GM21737 (cell line): Measurements from ENCODE around the gene KREMEN2.

Experiments used
- ATAC-seq: cut with Tn5 transposase; IDR thresholded peaks from one replicate; pipeline ENCODE4 v1.9.1; 2021; ENCODE audit warnings: mild to moderate bottlenecking, moderate library complexity; ENCODE audit not compliant: unreplicated experiment

Gene KREMEN2

DNA sequence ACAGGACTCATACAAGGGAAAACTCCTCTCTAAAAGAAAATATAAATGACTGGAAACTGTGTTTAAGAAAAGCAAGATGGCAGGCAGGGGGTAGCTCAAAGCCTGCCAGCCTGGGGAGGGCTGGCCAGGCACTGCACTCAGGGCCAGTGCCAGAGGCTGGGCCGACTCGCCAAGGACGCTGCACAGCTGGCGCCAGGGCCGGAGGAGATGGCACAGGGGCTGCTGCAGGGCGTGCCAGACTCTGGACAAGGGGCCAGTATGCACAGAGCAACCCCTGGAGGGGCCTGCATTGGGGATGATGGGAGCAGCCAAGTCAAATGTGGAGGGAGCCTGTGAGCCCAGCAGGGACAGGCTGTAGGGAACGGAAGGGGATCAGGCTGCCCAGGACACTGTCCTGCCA, 12.1 kb downstream of the KREMEN2 start:
- no peak for ATAC-seq

GRCh38 chr16:2976673-2977072, 12.6 kb downstream of the KREMEN2 start:
- no peak for ATAC-seq

DNA sequence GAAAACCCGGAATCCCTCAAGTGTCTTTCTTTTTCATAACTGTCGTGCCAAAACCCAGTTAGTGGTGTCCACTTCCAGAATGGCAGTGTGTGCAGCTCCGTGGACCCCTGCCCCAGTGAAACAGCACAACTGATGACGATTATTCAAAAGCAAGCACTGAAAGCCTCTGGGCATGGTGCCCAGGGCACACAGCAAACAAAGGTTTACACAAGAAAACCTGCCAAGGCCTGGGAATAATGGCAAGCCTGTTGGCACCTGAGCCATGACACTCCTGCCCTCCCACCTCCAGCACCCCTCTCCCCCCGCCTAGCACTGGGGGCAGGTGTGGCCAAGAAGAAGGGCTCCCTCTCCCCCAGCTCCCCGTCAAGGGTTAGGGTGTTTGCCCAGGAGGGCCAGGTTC, 13.4 kb downstream of the KREMEN2 start:
- ATAC-seq = no peak

- no peak for ATAC-seq
These were observed 15.7 kb downstream of the KREMEN2 start for GRCh38 chr16:2979669-2980226.

- ATAC-seq = peak; percentile 61
These were observed 16.4 kb downstream of the KREMEN2 start, which contains the start of gene PKMYT1 for GRCh38 chr16:2980227-2981176. TSS of gene PKMYT1 (minus strand) at chr16:2980446. CDS start at chr16:2979657, 789 bp downstream.

DNA sequence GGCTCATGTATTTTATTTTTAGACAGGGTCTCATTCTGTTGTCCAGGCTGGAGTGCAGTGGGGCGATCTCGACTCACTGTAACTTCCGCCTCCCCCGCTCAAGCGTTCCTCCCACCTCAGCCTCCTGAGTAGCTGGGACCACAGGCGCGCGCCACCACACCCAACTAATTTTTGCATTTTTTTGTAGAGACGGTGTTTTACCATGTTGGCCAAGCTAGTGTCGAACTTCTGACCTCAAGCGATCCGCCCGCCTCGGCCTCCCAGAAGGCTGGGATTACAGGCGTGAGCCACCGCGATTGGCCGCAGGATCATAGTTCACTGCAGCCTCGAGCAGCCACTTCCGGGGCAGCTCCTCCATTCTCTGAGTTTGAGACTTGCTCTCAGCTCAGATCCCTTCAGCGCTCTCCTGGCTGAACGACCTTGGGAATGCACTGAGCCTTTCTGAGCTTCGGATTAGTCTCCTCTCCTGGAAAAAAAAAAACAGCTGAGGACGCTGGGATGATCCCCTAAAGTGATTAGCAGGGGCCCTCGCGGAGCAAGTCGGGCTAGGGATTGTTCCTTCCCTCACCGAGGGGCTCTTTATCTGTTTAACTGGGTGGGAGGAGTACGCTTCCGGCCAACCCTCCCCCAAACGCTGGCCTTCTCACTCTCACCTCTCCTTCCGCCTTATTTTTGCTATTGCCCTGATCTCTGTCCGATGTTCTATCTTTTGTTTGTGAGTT, 17.3 kb downstream of the KREMEN2 start:
- no peak for ATAC-seq

GRCh38 chr16:2981899-2982250, 17.8 kb downstream of the KREMEN2 start:
- no peak for ATAC-seq

- ATAC-seq = no peak
These were observed 18.3 kb downstream of the KREMEN2 start for GRCh38 chr16:2982402-2982801.

DNA sequence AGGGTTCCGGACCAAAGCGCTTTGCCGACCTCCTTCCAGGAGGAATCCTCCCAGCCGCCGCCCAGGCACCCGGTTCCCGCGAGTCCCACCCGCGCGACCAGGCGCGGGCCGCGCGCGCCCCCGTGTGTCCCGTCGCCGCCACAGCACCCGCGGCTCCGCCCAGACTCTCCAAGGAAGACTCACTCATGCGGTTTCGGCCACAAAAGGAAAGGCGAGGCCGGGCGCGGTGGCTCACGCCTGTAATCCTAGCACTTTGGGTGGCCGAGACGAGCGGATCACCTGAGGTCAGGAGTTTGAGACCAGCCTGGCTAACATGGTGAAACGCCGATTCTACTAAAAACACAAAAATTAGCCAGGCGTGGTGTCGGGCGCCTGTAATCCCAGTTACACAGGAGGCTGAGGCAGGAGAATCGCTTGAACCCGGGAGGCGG, 19.6 kb downstream of the KREMEN2 start:
- ATAC-seq = no peak

DNA sequence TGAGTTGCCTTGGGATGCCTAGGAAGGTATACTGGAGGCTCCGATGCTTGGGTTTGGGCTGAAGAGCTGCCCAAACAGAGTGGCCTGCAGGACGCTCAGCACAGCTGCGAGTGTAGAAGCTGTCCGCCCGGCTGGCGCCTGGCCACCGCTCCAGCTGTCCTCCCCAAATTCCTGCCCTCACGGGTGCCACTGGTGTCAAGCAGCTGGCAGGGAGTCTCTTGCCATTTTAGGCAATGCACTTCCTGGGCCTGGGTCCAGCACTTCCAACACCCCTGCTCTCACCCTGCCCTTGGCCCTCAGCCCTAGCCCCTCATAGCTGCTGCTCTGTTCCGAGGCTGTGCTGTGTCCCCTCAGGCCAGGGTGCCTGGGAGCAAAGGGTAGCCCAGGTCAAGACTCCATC, 21.4 kb downstream of the KREMEN2 start:
- no peak for ATAC-seq

- ATAC-seq = no peak
These were observed 21.8 kb downstream of the KREMEN2 start for GRCh38 chr16:2985893-2986355.

DNA sequence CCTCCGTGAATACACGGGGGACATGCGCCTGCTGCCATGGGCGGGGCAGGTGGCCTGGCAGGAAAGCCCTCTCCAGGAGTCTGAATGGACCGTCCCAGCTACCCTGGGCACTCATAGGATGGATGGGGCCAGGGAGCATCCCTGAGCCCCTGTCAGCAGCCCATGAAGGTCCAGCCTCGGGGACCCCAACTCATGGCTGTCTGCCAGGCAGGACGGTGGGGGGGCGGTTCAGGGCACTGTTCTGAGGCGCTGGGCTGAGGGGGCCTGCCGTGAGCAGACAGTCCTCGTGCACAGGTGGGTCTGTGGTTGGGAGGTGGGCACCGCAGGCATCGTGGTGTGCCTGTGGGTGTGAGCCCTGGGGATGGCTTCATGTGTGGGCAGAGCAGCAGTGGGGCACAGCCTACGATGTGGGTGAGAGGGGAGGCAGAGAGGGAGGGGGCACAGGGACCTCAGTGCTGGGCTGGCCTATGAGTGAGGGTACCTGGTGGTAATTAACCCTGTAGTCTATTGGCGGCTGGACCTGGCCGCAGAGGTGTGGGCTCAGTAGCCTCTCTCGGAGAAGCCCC, 22.6 kb downstream of the KREMEN2 start:
- no peak for ATAC-seq

GRCh38 chr16:2987286-2987685, 23.2 kb downstream of the KREMEN2 start:
- ATAC-seq = no peak

GRCh38 chr16:2987833-2988232, 23.8 kb downstream of the KREMEN2 start:
- no peak for ATAC-seq

- no peak for ATAC-seq
These were observed 24.6 kb downstream of the KREMEN2 start for GRCh38 chr16:2988590-2989099.

DNA sequence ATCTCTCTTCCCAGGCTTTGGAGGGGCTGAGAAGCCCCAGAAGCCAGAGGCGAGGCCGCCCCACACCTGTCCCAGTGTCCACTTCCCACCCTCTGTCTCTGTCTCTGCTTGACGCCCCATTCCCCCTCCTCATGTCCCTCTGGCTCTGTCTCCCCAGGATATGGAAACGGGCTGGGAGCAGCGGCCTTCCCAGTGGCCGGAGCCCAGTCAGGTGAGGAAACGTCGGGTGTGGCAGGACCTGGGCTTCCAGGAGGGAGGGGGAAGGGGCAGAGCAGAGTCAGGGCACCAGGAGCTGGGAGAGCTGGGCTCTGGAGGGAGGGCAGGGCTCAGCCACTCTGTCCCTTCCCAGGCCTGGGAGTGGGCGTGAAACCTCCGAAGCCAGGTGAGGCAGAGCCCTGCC, 26.8 kb downstream of the KREMEN2 start:
- no peak for ATAC-seq

- no peak for ATAC-seq
These were observed 27.6 kb downstream of the KREMEN2 start for GRCh38 chr16:2991566-2992261.

- ATAC-seq = no peak
These were observed 28.5 kb downstream of the KREMEN2 start for GRCh38 chr16:2992383-2993081.

- no peak for ATAC-seq
These were observed 32.2 kb downstream of the KREMEN2 start for GRCh38 chr16:2996298-2996697.

DNA sequence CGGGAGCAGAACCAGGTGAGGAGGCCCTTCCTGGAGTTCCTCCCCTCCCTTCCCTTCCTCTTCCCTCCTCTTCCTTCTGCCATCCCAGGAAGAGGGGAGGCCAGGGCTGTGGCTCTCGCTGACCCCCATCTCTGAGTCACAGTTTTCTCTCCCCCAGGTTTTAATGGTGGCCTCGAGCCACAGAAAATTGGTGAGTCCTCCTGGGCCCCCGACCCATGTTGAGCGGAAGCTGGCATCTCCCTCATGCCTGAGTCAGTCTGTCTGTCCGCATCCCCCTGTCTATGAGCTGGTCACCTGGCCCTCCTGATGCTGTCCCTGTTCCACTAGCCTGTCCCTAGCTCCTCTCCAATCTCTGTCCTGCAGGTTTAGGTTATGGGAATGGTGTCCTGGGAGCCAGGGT, 35.9 kb downstream of the KREMEN2 start:
- ATAC-seq = no peak
